HL-60 (cell line): ENCODE measurements around the gene CEP89.

ENCODE experiments used
- CTCF ChIP-seq: IDR thresholded peaks from one replicate; pipeline ENCODE4 v1.5.1; 2011; ENCODE audit warnings: low read length, control low read depth, inconsistent platforms; ENCODE audit not compliant: insufficient read depth
- REST ChIP-seq: IDR thresholded peaks from 2 replicates; pipeline ENCODE4 v1.6.1; 2012; ENCODE audit warnings: low read depth; ENCODE audit not compliant: insufficient replicate concordance

DNA sequence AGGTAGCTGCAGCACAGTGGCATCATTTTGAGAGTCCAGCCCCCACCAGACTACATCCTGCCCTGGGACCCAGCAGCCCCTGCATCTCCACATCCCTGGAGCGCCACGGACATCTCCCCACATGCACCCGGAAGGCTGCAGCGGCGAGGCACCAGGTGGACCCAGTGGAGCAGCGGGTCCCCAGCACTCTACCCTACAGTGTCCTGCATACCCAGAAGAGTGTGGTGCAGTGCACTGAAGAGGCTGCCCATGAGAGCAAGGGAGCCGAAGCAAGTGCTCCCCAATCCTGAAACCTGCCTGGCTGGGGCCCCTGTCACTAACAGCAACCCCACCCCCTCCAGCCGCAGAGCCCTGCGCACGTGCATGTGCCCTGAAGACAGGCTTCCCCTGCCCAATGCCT, 80.9 kb downstream of the CEP89 start:
- no peak for TF ChIP-seq REST
- TF ChIP-seq CTCF = no peak
